Measurements from ENCODE around the gene ANKRD13D.

Gene ANKRD13D

GRCh38 chr11:67262731-67263675, 26.1 kb upstream of the ANKRD13D start:
- peak; percentile 83 for DNase-seq

DNA sequence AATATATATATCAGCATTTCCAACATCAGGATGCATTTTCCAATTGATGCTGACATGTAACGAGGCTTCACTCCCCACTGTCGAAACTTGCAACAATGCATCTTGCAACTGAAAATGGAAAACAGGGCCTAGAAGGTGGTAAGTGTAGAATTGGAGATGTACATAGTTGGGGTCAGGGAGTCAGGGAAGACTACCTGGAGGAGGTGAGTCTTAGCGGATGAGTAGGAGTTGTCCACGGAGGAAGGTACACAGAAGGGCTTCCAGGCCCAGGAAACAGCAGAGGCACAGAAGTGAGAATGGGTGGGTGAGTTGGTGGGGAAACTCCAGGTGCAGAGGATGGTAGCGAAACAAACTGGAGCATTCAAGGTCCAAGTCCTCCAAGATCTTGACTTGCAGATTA, 24.8 kb upstream of the ANKRD13D start:
- no peak for DNase-seq

GRCh38 chr11:67264877-67265632, 24.0 kb upstream of the ANKRD13D start:
- DNase-seq, result peak; percentile 52

GRCh38 chr11:67265633-67266448, 23.3 kb upstream of the ANKRD13D start:
- peak; percentile 82 for DNase-seq

GRCh38 chr11:67266449-67267187, 22.5 kb upstream of the ANKRD13D start, which contains the start of gene GRK2:
TSS of gene GRK2 (plus strand) at chr11:67266473. CDS start at chr11:67266700, 227 bp downstream.
- peak; percentile 59 for DNase-seq

DNA sequence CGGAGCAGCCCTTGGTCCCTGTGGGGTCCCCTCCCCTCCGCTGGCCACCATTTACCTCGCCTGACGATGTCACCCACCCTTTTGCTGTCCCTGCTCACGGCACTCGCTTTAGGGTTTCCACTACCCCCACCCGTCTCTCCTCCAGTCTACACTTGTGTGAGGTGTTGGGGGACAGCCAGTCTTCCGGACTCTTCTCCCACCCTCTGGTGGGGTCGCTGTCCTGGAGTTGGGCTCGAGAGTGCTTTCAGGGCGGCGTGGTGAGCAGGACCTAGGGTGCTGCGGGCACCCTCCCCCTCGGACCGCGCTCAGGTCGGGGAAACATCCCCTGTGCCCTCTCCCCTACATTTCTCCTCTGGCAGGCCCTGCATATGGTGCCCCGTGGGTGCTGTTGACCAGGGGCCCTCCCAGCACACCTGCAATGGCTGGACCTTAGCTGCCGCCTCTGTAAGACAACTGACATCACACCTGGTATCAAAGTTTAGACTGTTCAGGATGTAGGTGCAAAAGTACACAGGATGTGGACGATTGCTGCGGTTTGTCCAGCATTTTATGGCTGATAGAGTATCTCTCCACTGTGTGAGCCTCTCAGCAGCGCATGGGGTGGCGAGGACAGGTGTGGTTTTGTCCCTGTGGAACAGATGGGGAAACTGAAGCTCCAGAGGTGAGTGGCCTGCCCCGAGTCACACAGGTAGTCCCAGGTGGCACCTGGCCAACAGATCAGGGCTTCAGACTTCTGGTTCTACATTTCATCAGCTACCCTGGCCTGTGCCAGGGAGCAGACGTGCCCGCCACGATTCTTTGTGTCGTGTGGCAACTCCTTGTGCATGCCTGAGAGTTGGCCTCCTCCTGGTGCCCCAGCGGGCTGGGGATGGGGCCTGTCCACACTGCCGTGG, 21.7 kb upstream of the ANKRD13D start:
- no peak for DNase-seq

GRCh38 chr11:67268081-67268961, 20.8 kb upstream of the ANKRD13D start:
- peak; percentile 83 for DNase-seq

- DNase-seq, result no peak
Observed at GRCh38 chr11:67268962-67269268, 20.2 kb upstream of the ANKRD13D start.

- DNase-seq, result no peak
Observed at GRCh38 chr11:67269401-67270255, 19.5 kb upstream of the ANKRD13D start.

DNA sequence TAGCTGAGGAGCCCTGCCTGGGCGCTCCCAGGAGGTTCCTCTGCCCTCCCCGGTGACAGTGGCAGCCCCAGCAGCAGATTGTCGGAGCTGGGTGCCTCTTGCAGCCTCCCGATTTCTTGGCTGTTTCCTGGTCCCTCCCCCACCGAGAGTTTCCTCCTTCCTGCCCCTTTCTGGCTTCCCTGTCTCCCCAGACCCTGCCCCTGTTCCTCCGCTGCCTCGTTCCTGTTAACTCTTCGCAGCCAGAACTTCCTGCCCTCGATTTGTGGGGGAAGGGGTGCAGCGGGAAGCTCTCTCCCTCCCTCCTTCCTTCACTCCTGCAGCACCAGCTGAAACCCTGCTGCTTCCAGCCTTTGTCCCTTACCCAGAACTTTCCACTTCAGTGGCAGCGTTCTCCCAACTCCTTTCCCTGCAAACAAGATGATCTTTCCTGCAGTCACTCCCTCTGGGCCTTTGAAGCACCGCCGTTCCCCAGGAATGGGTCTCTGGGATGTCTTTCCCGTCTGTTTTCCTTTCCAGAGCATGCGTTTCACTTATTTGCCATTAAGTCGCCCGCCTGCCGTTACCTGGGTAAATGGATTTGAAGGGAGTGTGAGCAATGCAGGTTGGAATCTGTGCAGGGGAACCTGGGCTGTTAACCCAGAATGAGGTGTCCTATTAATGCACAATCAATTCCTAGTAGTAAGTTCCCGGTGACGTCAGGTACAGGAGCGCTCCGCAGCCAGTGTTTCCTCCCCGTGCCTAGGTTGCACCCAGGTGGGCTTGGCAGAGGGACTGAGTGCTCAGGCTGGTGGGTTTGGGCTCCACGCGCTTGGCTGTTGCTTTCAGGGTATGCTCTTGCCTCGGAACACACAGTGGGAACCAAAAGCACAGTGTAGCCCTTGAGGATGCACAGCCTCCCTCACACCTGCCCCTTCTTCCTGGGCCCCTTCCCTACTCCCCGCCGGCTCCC, 18.6 kb upstream of the ANKRD13D start:
- peak; percentile 30 for DNase-seq

GRCh38 chr11:67271205-67271540, 17.9 kb upstream of the ANKRD13D start:
- no peak for DNase-seq

GRCh38 chr11:67271541-67272284, 17.4 kb upstream of the ANKRD13D start:
- DNase-seq, result peak; percentile 74

DNA sequence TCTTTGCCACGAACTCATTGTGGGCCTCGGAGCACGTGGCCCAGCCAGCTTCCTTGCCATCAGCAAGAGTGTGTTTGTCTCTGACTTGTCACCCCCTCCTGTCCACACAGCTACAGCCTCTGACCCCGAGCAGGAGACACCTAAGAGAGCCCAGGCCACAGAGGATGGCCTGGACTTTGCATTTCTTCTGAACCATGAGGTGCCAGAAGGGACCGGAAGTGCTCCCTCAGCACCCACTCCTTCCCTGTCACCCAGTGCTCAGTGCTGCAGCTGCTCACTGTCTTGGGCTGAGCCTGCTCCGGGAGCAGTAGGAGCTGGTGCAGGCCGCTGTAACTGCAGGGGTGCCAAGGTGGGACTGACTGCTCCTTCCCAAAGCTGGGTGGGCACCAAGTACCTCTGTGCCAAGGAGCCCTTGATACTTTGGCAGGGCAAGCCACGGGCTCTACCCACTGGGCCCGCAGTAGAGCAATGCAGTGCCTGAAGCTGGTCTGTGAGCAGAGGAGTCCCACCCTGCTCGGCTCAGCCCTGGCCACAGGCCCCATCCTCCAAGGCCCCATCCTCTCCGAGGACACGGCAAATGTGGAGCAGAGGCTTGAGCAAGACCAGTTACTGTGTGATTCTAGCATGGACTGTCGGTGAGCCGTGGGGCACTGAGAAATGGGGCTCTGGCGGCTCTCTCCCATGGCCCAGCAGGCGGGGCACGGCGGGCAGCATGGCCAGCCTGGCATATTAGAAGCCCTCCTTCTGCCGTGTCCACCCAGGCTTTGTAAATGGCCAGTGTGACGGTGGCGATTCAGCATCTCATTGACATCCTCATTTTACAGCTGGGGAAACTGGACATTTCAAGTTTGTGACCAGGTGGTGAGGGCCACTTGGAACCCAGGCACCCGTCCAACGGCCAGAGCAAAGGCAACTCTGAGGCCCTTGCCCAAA, 16.5 kb upstream of the ANKRD13D start:
- peak; percentile 65 for DNase-seq

DNA sequence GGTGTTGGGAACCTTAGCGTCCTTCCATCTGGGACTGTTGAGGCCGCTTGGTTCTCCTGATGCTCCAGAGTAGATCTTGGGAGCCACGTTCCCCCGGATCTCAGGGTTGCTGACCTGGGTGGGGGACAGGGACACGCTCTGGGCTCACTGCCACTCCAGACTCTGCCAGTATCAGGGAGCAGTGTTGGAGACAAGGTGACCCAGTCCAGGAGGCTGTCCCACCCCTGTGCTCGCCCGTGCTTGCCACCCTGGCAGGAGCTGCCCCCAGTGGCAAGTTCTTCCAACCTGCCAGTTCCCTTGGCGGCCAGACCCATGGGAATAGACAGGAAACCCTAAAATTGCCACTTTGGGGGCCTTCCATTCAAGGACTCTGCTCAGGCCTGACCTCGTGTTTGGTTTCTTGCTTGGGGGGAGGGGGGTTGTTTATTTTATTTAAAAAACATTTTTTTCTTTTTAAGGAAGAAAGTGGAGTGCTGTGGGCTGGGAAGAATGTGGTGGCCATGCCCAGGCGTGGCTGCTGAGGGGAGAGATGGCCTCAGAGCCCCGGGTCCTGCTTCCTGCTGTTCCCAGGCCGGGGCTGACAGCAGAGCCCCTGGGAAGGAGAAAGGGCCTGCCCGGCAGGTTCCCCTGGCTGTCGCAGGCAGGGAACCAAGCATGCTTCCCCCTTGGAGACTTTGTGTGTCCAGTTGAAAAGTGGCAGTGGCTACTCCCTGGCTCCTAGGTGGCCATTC, 15.7 kb upstream of the ANKRD13D start:
- peak; percentile 3 for DNase-seq
